ENCODE results near the gene SGSM1.
"Not testable (repeated sequence)": the region's sequence is repeated elsewhere in the genome, so short reads cannot be mapped to it uniquely, and the experiment has no call there.

The SGSM1 gene

GRCh38 chr22:24837517-24837916, 31.5 kb downstream of the SGSM1 start:
- not testable (repeated sequence) for DNase-seq (ENCODE audit: low spot score)

- DNase-seq (ENCODE audit: low spot score): no peak
Observed at GRCh38 chr22:24841261-24841660, 35.2 kb downstream of the SGSM1 start.

GRCh38 chr22:24843048-24843447, 37.0 kb downstream of the SGSM1 start:
- no peak for DNase-seq (ENCODE audit: low spot score)

GRCh38 chr22:24845041-24845898, 39.3 kb downstream of the SGSM1 start:
- DNase-seq (ENCODE audit: low spot score): no peak

GRCh38 chr22:24847490-24847889, 41.5 kb downstream of the SGSM1 start:
- no peak for DNase-seq (ENCODE audit: low spot score)

- DNase-seq (ENCODE audit: low spot score): no peak
Observed at GRCh38 chr22:24848559-24849168, 42.7 kb downstream of the SGSM1 start.

GRCh38 chr22:24855794-24856193, 49.8 kb downstream of the SGSM1 start:
- no peak for DNase-seq (ENCODE audit: low spot score)

GRCh38 chr22:24857576-24857975, 51.6 kb downstream of the SGSM1 start:
- DNase-seq (ENCODE audit: low spot score): no peak

- DNase-seq (ENCODE audit: low spot score): no peak
Observed at GRCh38 chr22:24859587-24859986, 53.6 kb downstream of the SGSM1 start.

- DNase-seq (ENCODE audit: low spot score): no peak
Observed at GRCh38 chr22:24865508-24865907, 59.5 kb downstream of the SGSM1 start.

GRCh38 chr22:24867323-24868022, 61.5 kb downstream of the SGSM1 start:
- DNase-seq (ENCODE audit: low spot score): no peak

- no peak for DNase-seq (ENCODE audit: low spot score)
Observed at GRCh38 chr22:24868979-24869378, 63.0 kb downstream of the SGSM1 start.

GRCh38 chr22:24871611-24872205, 65.7 kb downstream of the SGSM1 start:
- no peak for DNase-seq (ENCODE audit: low spot score)

- DNase-seq (ENCODE audit: low spot score): no peak
Observed at GRCh38 chr22:24873226-24873625, 67.2 kb downstream of the SGSM1 start.

- no peak for DNase-seq (ENCODE audit: low spot score)
Observed at GRCh38 chr22:24875862-24876506, 70.0 kb downstream of the SGSM1 start.

GRCh38 chr22:24876700-24877099, 70.7 kb downstream of the SGSM1 start:
- DNase-seq (ENCODE audit: low spot score): no peak

GRCh38 chr22:24878969-24879368, 73.0 kb downstream of the SGSM1 start:
- DNase-seq (ENCODE audit: low spot score): no peak

- no peak for DNase-seq (ENCODE audit: low spot score)
Observed at GRCh38 chr22:24883432-24883831, 77.4 kb downstream of the SGSM1 start.

GRCh38 chr22:24887260-24887659, 81.2 kb downstream of the SGSM1 start:
- DNase-seq (ENCODE audit: low spot score): no peak

GRCh38 chr22:24893341-24894070, 87.5 kb downstream of the SGSM1 start:
- no peak for DNase-seq (ENCODE audit: low spot score)

- peak; percentile 87 for DNase-seq (ENCODE audit: low spot score)
Observed at GRCh38 chr22:24894220-24894975, 88.4 kb downstream of the SGSM1 start.
